AG04449 (cell line): ENCODE measurements around the gene RAB3IL1.

Experiments used
- CTCF ChIA-PET: fragments of 350-600 bp; formaldehyde crosslinking; extraction: SDS; loops from one replicate; lab custom pipeline; 2021; ENCODE audit warnings: antibody characterized with exemption; lab: Yijun Ruan, JAX
- POLR2A ChIA-PET: fragments of 400-600, 350-600 bp; formaldehyde crosslinking; extraction: SDS; loops from one replicate; lab custom pipeline; 2020; ENCODE audit warnings: antibody characterized with exemption, inconsistent platforms; lab: Yijun Ruan, JAX
- DNase-seq: peaks from one replicate; pipeline ENCODE4 v3.0.0-alpha.2; 2010; ENCODE audit warnings: low read depth, low spot score
- H3K4me3 ChIP-seq: 2 replicates; pipeline ENCODE4 v1.5.1; 2011; ENCODE audit warnings: low read depth, mild to moderate bottlenecking, control low read depth, low read length
- CTCF ChIP-seq: IDR thresholded peaks from one replicate; pipeline ENCODE4 v1.5.1; 2011; ENCODE audit warnings: mild to moderate bottlenecking, moderate library complexity, low read length, control low read depth, inconsistent platforms; ENCODE audit not compliant: insufficient read depth; ENCODE audit errors: missing control alignments

Gene RAB3IL1

DNA sequence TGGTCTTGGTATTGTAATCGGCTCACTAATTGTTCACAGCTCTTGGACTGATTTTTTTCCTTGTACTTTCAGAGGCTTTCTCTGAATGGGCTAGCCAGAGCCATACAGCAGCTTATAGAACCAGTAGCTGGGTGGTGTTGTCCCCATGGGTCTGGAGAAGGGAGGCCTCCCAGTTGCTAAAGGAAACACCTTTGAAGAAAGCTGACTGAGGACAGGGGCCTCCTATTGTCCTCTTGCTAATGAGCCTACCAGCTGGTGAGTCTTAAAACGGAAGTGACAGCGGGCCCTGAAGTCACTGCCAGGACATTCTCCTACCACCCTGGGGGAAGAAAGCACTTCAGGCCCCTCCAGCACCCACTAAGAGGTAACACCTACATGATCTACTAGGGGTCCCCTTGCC lies 36.0 kb downstream of the RAB3IL1 start:
- no peak for TF ChIP-seq CTCF
- CTCF ChIA-PET, result interaction anchor here (0.9 to 17.1 kb wide), 10 partner anchors 10 to 226 kb away, joined by 3 to 233 read pairs (median 32); partner anchors contain the start of gene BEST1
- POLR2A ChIA-PET, result interaction anchor here (1.1 to 1.6 kb wide), 2 partner anchors 9 to 10 kb away, joined by 3 to 6 read pairs; no protein-coding TSS in a partner anchor
- no peak overlapping the region for H3K4me3 ChIP-seq
- DNase-seq, result no peak

GRCh38 chr11:61880454-61880853 lies 36.9 kb downstream of the RAB3IL1 start:
- DNase-seq, result no peak
- no peak for TF ChIP-seq CTCF
- CTCF ChIA-PET, result interaction anchor here (3.0 to 17.1 kb wide), 6 partner anchors 9 to 227 kb away, joined by 16 to 233 read pairs (median 73); partner anchors contain the start of gene BEST1
- POLR2A ChIA-PET, result interaction anchor here (1.2 kb wide), 1 partner anchor 87 kb away, joined by 3 read pairs; no protein-coding TSS in a partner anchor
- no peak overlapping the region for H3K4me3 ChIP-seq

- no peak overlapping the region for H3K4me3 ChIP-seq
- ChIA-PET CTCF (interaction anchor here (3.0 to 17.1 kb wide), 5 partner anchors 8 to 228 kb away, joined by 16 to 233 read pairs (median 79); partner anchors contain the start of gene BEST1), POLR2A (interaction anchor here (0.8 to 1.2 kb wide), 2 partner anchors 8 to 88 kb away, joined by 3 read pairs; no protein-coding TSS in a partner anchor)
- no peak for DNase-seq
- no peak for TF ChIP-seq CTCF
Measured at GRCh38 chr11:61880031-61880430, 37.3 kb downstream of the RAB3IL1 start.

DNA sequence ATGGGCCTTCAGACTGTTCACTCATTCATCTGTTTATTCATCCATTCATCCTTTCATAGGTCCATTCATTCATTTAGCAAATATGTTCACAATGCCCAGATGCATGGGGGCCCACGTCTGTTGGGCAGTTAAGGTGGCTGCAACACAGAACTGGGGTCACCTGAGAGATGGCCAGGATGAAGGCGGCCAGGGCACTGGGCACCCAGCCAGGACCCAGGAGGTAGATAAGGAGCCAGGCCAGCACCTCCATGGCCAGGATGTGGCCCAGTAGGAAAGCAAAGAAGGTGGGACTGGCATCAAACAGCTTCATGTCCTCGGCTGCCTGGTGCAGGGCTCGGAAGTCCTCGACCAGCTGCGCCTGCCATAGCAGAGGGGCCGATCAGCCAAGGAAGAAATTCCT lies 38.2 kb downstream of the RAB3IL1 start:
- no peak for DNase-seq
- POLR2A ChIA-PET, result interaction anchor here (0.8 to 1.2 kb wide), 2 partner anchors 9 to 89 kb away, joined by 3 read pairs; no protein-coding TSS in a partner anchor
- no peak overlapping the region for H3K4me3 ChIP-seq
- no peak for TF ChIP-seq CTCF
- CTCF ChIA-PET, result interaction anchor here (1.2 to 17.1 kb wide), 6 partner anchors 8 to 228 kb away, joined by 4 to 233 read pairs (median 73); partner anchors contain the start of gene BEST1

- no peak for TF ChIP-seq CTCF
- POLR2A ChIA-PET, result no interaction called here
Measured at GRCh38 chr11:61875698-61876097, 41.7 kb downstream of the RAB3IL1 start.

GRCh38 chr11:61874853-61875252 lies 42.5 kb downstream of the RAB3IL1 start:
- H3K4me3 ChIP-seq, result no peak overlapping the region
- ChIA-PET CTCF (interaction anchor here (0.7 to 17.1 kb wide), 7 partner anchors 24 to 231 kb away, joined by 3 to 233 read pairs (median 110); partner anchors contain the start of gene BEST1), POLR2A (no interaction called here)
- no peak for TF ChIP-seq CTCF
- no peak for DNase-seq

More at GRCh38 chr11:61875698-61876097, 41.7 kb downstream of the RAB3IL1 start:
- CTCF ChIA-PET, result interaction anchor here (0.8 to 17.1 kb wide), 5 partner anchors 23 to 230 kb away, joined by 3 to 233 read pairs (median 110); partner anchors contain the start of gene BEST1
- no peak for DNase-seq
- no peak overlapping the region for H3K4me3 ChIP-seq
